ENCODE data around the gene CALM3. TPM values are rescaled to one million over a fixed set of nuclear protein-coding genes. Genes with fewer than 3 reads are reported as not detected.

Gene CALM3
- total and polyA plus RNA-seq, 2 donors (not counting 3 experiments of a cell fraction or from before 2014, with no cell fraction given): 305 to 425 TPM

GRCh38 chr19:46620716-46621115 is 19.6 kb downstream of the CALM3 start:
- Histone ChIP-seq H3K27ac (ENCODE audit: insufficient read depth, low read depth, low read length) (no peak overlapping the region), H3K9me1 (replicated peaks; ENCODE audit: control insufficient read depth, extremely low read depth, insufficient read depth, low read length) (no peaks in the 10 kb centered on the region), H3K4me1 (ENCODE audit: control insufficient read depth, extremely low read depth, insufficient read depth, low read length) (peaks cover 9% of the 10 kb centered on the region), H3K36me3 (ENCODE audit: control insufficient read depth in 2 of 2, extremely low read depth in 1 of 2, insufficient read depth in 2 of 2, low read length in 2 of 2) (no peaks in the 10 kb centered on the region), H2AFZ (ENCODE audit: low read depth, low read length) (no peak overlapping the region), H3K4me2 (ENCODE audit: insufficient read depth, low read length) (no peak overlapping the region), H3K9me3 (replicated peaks; ENCODE audit: control insufficient read depth, insufficient read depth, low read length) (no peaks in the 10 kb centered on the region), H3K4me3 (replicated peaks in 1 of 3; ENCODE audit: insufficient read depth in 1 of 3, low read depth in 1 of 3, low read length in 3 of 3) (no peak overlapping the region), H3K9ac (replicated peaks; ENCODE audit: extremely low read depth, insufficient read depth, low read length) (no peak overlapping the region), H4K20me1 (replicated peaks; ENCODE audit: control insufficient read depth, extremely low read depth, insufficient read depth, low read length) (no peaks in the 10 kb centered on the region), H3K79me2 (ENCODE audit: control insufficient read depth, insufficient read depth, low read length) (no peaks in the 10 kb centered on the region), H3K27me3 (ENCODE audit: control insufficient read depth in 2 of 2, insufficient read depth in 2 of 2, low read length in 2 of 2) (no peaks in the 10 kb centered on the region)
- no TSS peak for BruUV-seq (replicated peaks)
- CTCF ChIA-PET: interaction anchor here (13.9 kb wide), 1 partner anchor 44 kb away, joined by 422 read pairs; the partner anchor contains the start of gene DACT3
- TF ChIP-seq POLR2AphosphoS5 (IDR thresholded peaks at IDR 0.05; ENCODE audit: insufficient read depth, low read depth, low read length) (no peak), MYC (IDR thresholded peaks at IDR 0.05; ENCODE audit: low read depth, low read length) (no peak), FOS (IDR thresholded peaks at IDR 0.05; ENCODE audit: borderline replicate concordance, insufficient read depth, low read length) (no peak), GATA2 (IDR thresholded peaks at IDR 0.05; ENCODE audit: insufficient read depth, insufficient read length, low read depth, low read length) (no peak), CTCF (IDR thresholded peaks at IDR 0.05; ENCODE audit: extremely low read depth in 1 of 2, insufficient read depth in 1 of 2, low read depth in 1 of 2, low read length in 2 of 2) (no peak)
- intact Hi-C loops (cut with micrococcal nuclease) (no loop called here), dilution Hi-C loops (cut with MboI; ENCODE audit: extremely low pct_ligation_motif_present, low sequenced_read_pairs) (no loop called here)
- FAIRE-seq: no peak
- POLR2A ChIA-PET: no interaction called here
- DNase-seq (ENCODE audit: low read depth, low spot score): no peak
